Stimulated activated CD4-positive, alpha-beta T cell treated with anti-CD3 and anti-CD28 coated beads, Interleukin-4, amount 100 ng/mL, for 48 hours (primary cell): ENCODE results near the gene PPME1.
"Not testable (repeated sequence)": the region's sequence is repeated elsewhere in the genome, so short reads cannot be mapped to it uniquely, and the experiment has no call there.

Source experiments
- DNase-seq, 2 donors: peaks; one replicate each; pipeline ENCODE4 v3.0.0-alpha.2; 2020; ENCODE audit warnings: low read depth in 2 of 2

Gene PPME1

GRCh38 chr11:74170694-74171629 lies at the start of gene PPME1, which contains the start of gene C2CD3:
Gene PPME1 (plus strand): TSS chr11:74171289. CDS start chr11:74171422, 133 bp downstream.
Gene C2CD3 (minus strand): TSS chr11:74171002. CDS start chr11:74170792, 210 bp downstream.
- peak; percentile 93 to 96 for DNase-seq

- DNase-seq, result no peak
Observed at GRCh38 chr11:74121804-74122203, 49.3 kb upstream of the PPME1 start.

- DNase-seq, result no peak
Observed at GRCh38 chr11:74123008-74123448, 48.1 kb upstream of the PPME1 start.

- not testable (repeated sequence) for DNase-seq
Observed at GRCh38 chr11:74129121-74129520, 42.0 kb upstream of the PPME1 start.

GRCh38 chr11:74132833-74133232 lies 38.3 kb upstream of the PPME1 start:
- no peak for DNase-seq

- no peak for DNase-seq
Observed at GRCh38 chr11:74133436-74133835, 37.7 kb upstream of the PPME1 start.

- no peak for DNase-seq
Observed at GRCh38 chr11:74134661-74135060, 36.4 kb upstream of the PPME1 start.

- no peak for DNase-seq
Observed at GRCh38 chr11:74135127-74135840, 35.8 kb upstream of the PPME1 start.

- DNase-seq, result no peak
Observed at GRCh38 chr11:74138021-74138420, 33.1 kb upstream of the PPME1 start.

GRCh38 chr11:74138572-74138971 lies 32.5 kb upstream of the PPME1 start:
- DNase-seq, result no peak

- DNase-seq, result no peak
Observed at GRCh38 chr11:74139151-74139918, 31.8 kb upstream of the PPME1 start.

- DNase-seq, result not testable (repeated sequence)
Observed at GRCh38 chr11:74139919-74140431, 31.1 kb upstream of the PPME1 start.

- DNase-seq, result no peak
Observed at GRCh38 chr11:74141241-74141695, 29.8 kb upstream of the PPME1 start.

- no peak for DNase-seq
Observed at GRCh38 chr11:74141908-74142307, 29.2 kb upstream of the PPME1 start.

- no peak for DNase-seq
Observed at GRCh38 chr11:74142624-74143023, 28.5 kb upstream of the PPME1 start.

GRCh38 chr11:74144592-74144991 lies 26.5 kb upstream of the PPME1 start:
- DNase-seq, result no peak

GRCh38 chr11:74147199-74147929 lies 23.7 kb upstream of the PPME1 start:
- DNase-seq, result no peak

- no peak for DNase-seq
Observed at GRCh38 chr11:74153224-74153623, 17.9 kb upstream of the PPME1 start.

GRCh38 chr11:74154620-74155281 lies 16.3 kb upstream of the PPME1 start:
- no peak for DNase-seq

GRCh38 chr11:74157169-74157568 lies 13.9 kb upstream of the PPME1 start:
- DNase-seq, result no peak
